ENCODE results near the gene LDLRAD4.

Gene LDLRAD4

GRCh38 chr18:13268158-13269012 lies 49.8 kb downstream of the LDLRAD4 start:
- Histone ChIP-seq H3K36me3 (peaks cover 0 to 5% (median 0%) of the 10 kb centered on the region in 11 experiments; a peak in 2 of 22 replicates), H3K9me3 (replicated peaks in 1 of 11) (no peaks in the 10 kb centered on the region), H3K4me3 (no peak overlapping the region), H3K9ac (peak overlapping the region in 5 of 11 experiments; percentile 21 to 47 (median 42); a peak in 8 of 22 replicates), H3K27ac (peak overlapping the region in 10 of 11 experiments; percentile 11 to 59 (median 42); a peak in 17 of 22 replicates), H3K4me1 (peaks cover 70 to 100% (median 96%) of the 10 kb centered on the region in 10 experiments), H4K20me1 (peaks cover 0 to 83% (median 5%) of the 10 kb centered on the region in 11 experiments; a peak in 8 of 22 replicates), H3K27me3 (no peaks in the 10 kb centered on the region), H3K4me2 (peak overlapping the region; percentile 60 to 94 (median 75))
- TF ChIP-seq Cebpa-rat (IDR thresholded peaks at IDR 0.05), result no peak

GRCh38 chr18:13269013-13269280 lies 50.4 kb downstream of the LDLRAD4 start:
- no peaks in the 10 kb centered on the region for H3K9me3 ChIP-seq (replicated peaks in 1 of 11)
- TF ChIP-seq Cebpa-rat (IDR thresholded peaks at IDR 0.05), result no peak
- peak overlapping the region in 9 of 11 experiments; percentile 13 to 59 (median 42); a peak in 16 of 22 replicates for H3K27ac ChIP-seq
- H3K4me2 ChIP-seq, result peak overlapping the region; percentile 60 to 94 (median 75)
- H3K36me3 ChIP-seq, result peaks cover 0 to 5% (median 0%) of the 10 kb centered on the region in 11 experiments; a peak in 2 of 22 replicates
- H3K4me3 ChIP-seq, result no peak overlapping the region
- H3K27me3 ChIP-seq, result no peaks in the 10 kb centered on the region
- peaks cover 0 to 83% (median 5%) of the 10 kb centered on the region in 11 experiments; a peak in 8 of 22 replicates for H4K20me1 ChIP-seq
- peak overlapping the region in 5 of 11 experiments; percentile 4 to 43 (median 25); a peak in 5 of 22 replicates for H3K9ac ChIP-seq
- peaks cover 74 to 100% (median 96%) of the 10 kb centered on the region in 10 experiments for H3K4me1 ChIP-seq

GRCh38 chr18:13269521-13270011 lies 51.0 kb downstream of the LDLRAD4 start:
- H3K27me3 ChIP-seq, result no peaks in the 10 kb centered on the region
- H3K4me2 ChIP-seq, result peak overlapping the region; percentile 60 to 94 (median 75)
- H3K4me3 ChIP-seq, result no peak overlapping the region
- peak overlapping the region in 5 of 11 experiments; percentile 4 to 43 (median 25); a peak in 6 of 22 replicates for H3K9ac ChIP-seq
- H3K9me3 ChIP-seq (replicated peaks in 1 of 11), result no peaks in the 10 kb centered on the region
- peaks cover 0 to 83% (median 0%) of the 10 kb centered on the region in 11 experiments; a peak in 8 of 22 replicates for H4K20me1 ChIP-seq
- H3K27ac ChIP-seq, result peak overlapping the region in 8 of 11 experiments; percentile 34 to 59 (median 42); a peak in 15 of 22 replicates
- H3K4me1 ChIP-seq, result peaks cover 79 to 100% (median 96%) of the 10 kb centered on the region in 10 experiments
- no peak for TF ChIP-seq Cebpa-rat (IDR thresholded peaks at IDR 0.05)
- H3K36me3 ChIP-seq, result peaks cover 0 to 5% (median 0%) of the 10 kb centered on the region in 11 experiments; a peak in 2 of 22 replicates

- Histone ChIP-seq H3K9me3 (replicated peaks in 1 of 11) (no peaks in the 10 kb centered on the region), H3K4me2 (peak overlapping the region; percentile 60 to 94 (median 75); a peak in 20 of 22 replicates), H3K9ac (0 out of 22 replicates have a peak overlapping the region, but pooled peaks of 1 of the 11 experiments have one; percentile 43), H3K36me3 (peaks cover 0 to 5% (median 0%) of the 10 kb centered on the region in 11 experiments; a peak in 2 of 22 replicates), H3K27ac (peak overlapping the region in 5 of 11 experiments; percentile 34 to 59 (median 43); a peak in 4 of 22 replicates), H4K20me1 (peaks cover 0 to 75% (median 0%) of the 10 kb centered on the region in 11 experiments; a peak in 8 of 22 replicates), H3K27me3 (no peaks in the 10 kb centered on the region), H3K4me1 (peaks cover 74 to 100% (median 89%) of the 10 kb centered on the region in 10 experiments), H3K4me3 (no peak overlapping the region)
- TF ChIP-seq Cebpa-rat (IDR thresholded peaks at IDR 0.05), result no peak
Observed at GRCh38 chr18:13270279-13270855, 51.8 kb downstream of the LDLRAD4 start.

GRCh38 chr18:13271302-13271911 lies 52.8 kb downstream of the LDLRAD4 start:
- Histone ChIP-seq H3K27ac (0 out of 22 replicates have a peak overlapping the region, but pooled peaks of 1 of the 11 experiments have one; percentile 10), H3K4me2 (peak overlapping the region in 7 of 11 experiments; percentile 4 to 91 (median 90); a peak in 9 of 22 replicates), H3K27me3 (no peaks in the 10 kb centered on the region), H4K20me1 (peaks cover 0 to 64% (median 0%) of the 10 kb centered on the region in 11 experiments; a peak in 8 of 22 replicates), H3K4me1 (peaks cover 63 to 100% (median 88%) of the 10 kb centered on the region in 10 experiments), H3K4me3 (no peak overlapping the region), H3K36me3 (peaks cover 0 to 10% (median 0%) of the 10 kb centered on the region in 11 experiments; a peak in 6 of 22 replicates), H3K9ac (no peak overlapping the region; a peak in 1 of 22 replicates), H3K9me3 (replicated peaks in 1 of 11) (peaks cover 0 to 2% (median 0%) of the 10 kb centered on the region in 11 experiments; a peak in 1 of 22 replicates)
- TF ChIP-seq Cebpa-rat (IDR thresholded peaks at IDR 0.05), result no peak

GRCh38 chr18:13272416-13272815 lies 53.9 kb downstream of the LDLRAD4 start:
- H3K4me1 ChIP-seq, result peaks cover 53 to 97% (median 83%) of the 10 kb centered on the region in 10 experiments
- H3K36me3 ChIP-seq, result peaks cover 0 to 20% (median 7%) of the 10 kb centered on the region in 11 experiments; a peak in 12 of 22 replicates
- peaks cover 0 to 59% (median 0%) of the 10 kb centered on the region in 11 experiments; a peak in 6 of 22 replicates for H4K20me1 ChIP-seq
- H3K9ac ChIP-seq, result peak overlapping the region in 2 of 11 experiments; percentile 68; a peak in 1 of 22 replicates
- TF ChIP-seq Cebpa-rat (IDR thresholded peaks at IDR 0.05), result no peak
- no peaks in the 10 kb centered on the region for H3K27me3 ChIP-seq
- H3K9me3 ChIP-seq (replicated peaks in 1 of 11), result peaks cover 0 to 12% (median 0%) of the 10 kb centered on the region in 11 experiments; a peak in 2 of 22 replicates
- H3K4me2 ChIP-seq, result peak overlapping the region in 9 of 11 experiments; percentile 70 to 91 (median 85); a peak in 17 of 22 replicates
- H3K4me3 ChIP-seq, result no peak overlapping the region
- H3K27ac ChIP-seq, result peak overlapping the region in 3 of 11 experiments; percentile 16 to 70 (median 64); a peak in 3 of 22 replicates

- TF ChIP-seq Cebpa-rat (IDR thresholded peaks at IDR 0.05), result no peak
- Histone ChIP-seq H3K27me3 (no peaks in the 10 kb centered on the region), H3K27ac (peak overlapping the region in 10 of 11 experiments; percentile 23 to 75 (median 60); a peak in 19 of 22 replicates), H3K9me3 (replicated peaks in 1 of 11) (peaks cover 0 to 21% (median 0%) of the 10 kb centered on the region in 11 experiments; a peak in 4 of 22 replicates), H4K20me1 (peaks cover 0 to 46% (median 0%) of the 10 kb centered on the region in 11 experiments; a peak in 6 of 22 replicates), H3K9ac (peak overlapping the region; percentile 25 to 68 (median 62); a peak in 20 of 22 replicates), H3K4me3 (peak overlapping the region in 7 of 10 experiments; percentile 12 to 40 (median 30); a peak in 8 of 20 replicates), H3K4me1 (peaks cover 40 to 88% (median 78%) of the 10 kb centered on the region in 10 experiments), H3K4me2 (peak overlapping the region; percentile 70 to 91 (median 85)), H3K36me3 (peaks cover 0 to 34% (median 21%) of the 10 kb centered on the region in 11 experiments; a peak in 16 of 22 replicates)
Observed at GRCh38 chr18:13273800-13274199, 55.2 kb downstream of the LDLRAD4 start.

Measured in BLaER1 treated with 17β-estradiol and CSF1 and Interleukin-3, amounts not matched to agents 10 nM and 100 nM (cell line).